OCI-M2 (cell line): Measurements from ENCODE around the gene MAGI2.

Experiments
- DNase-seq: peaks from one replicate; lab custom pipeline; 2025; ENCODE audit not compliant: unreplicated experiment; lab: John Stamatoyannopoulos, UW

MAGI2 gene

GRCh38 chr7:78080811-78081210 is 1372.7 kb downstream of the MAGI2 start:
- DNase-seq: no peak

- DNase-seq: no peak
These were observed 1373.2 kb downstream of the MAGI2 start for GRCh38 chr7:78080241-78080640.

GRCh38 chr7:78074713-78075112 is 1378.8 kb downstream of the MAGI2 start:
- DNase-seq: no peak

DNA sequence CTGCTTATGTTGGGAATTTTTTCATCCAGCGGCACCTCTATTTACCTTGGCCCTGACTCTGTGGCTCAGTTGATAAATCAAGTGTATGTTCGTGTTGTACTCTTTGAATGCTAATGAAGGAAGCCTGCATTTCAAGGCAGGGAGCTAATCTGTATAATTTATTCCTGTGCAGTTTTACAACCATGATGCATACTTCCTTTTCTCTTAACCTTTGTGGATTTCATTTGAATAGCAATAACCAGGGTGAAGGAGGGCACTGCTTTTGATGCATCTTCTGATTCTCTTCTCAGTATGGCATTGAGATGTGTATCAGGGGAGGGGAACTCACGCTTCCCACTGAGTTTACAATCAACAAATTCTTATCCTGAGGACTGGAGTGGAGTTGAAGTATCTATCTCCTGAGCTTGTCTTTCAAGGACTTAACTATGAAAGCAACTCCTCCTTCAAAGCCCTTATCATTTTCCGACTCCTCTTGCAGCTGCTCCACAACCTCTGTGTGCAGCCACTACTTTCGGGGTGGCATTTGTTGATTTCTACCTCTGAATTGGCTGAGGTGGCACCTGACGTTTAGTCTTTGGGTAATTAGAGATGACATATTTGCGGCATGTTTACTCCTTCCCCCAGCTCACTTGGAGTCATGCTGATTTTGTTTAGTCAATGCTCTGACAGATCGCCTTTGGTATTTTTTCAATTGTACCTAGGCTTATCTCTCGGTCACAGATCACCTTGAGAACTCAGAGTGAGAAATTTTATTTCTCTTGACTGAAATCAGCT is 1379.7 kb downstream of the MAGI2 start:
- DNase-seq: no peak

DNA sequence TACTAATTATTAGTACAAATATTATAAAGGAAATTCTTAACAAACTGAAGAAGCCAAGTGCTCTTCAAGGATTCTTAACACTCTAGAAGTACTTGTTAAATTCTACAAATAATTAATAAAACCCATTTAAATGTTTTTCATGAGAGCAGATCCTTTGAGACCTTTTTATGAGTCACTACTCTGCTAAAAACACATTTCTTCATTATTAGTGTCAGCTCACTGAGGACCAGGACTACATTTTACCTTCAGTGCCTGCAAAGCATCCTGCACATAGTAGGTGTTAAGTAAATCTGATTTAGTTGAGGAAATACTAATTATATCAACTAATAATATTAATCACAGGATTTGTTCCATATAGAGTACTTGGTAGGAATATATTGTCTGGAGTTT is 1381.3 kb downstream of the MAGI2 start:
- no peak for DNase-seq

- no peak for DNase-seq
These were observed 1381.8 kb downstream of the MAGI2 start for GRCh38 chr7:78071491-78072200.

- no peak for DNase-seq
These were observed 1386.9 kb downstream of the MAGI2 start for GRCh38 chr7:78066599-78066998.

DNA sequence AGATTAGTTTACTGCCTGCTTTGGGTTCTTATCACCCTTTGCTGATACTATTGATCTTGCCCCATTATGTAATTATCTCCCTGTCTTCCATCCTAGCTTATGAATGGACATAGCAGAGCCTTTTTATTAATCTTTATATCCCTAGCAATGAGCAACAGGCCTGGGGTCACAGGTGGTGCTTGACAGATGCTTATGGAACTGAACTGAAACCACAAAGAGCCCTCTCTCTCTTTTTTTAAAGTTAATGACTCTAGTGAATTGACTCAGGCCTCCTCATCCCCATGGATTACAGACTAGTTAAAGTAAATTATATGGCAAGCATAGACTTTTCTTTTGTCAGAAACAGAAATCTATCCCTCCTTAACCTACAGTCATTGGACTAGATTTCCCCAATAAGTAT is 1389.7 kb downstream of the MAGI2 start:
- no peak for DNase-seq

- no peak for DNase-seq
These were observed 1391.3 kb downstream of the MAGI2 start for GRCh38 chr7:78062214-78062613.

GRCh38 chr7:78057571-78057970 is 1395.9 kb downstream of the MAGI2 start:
- DNase-seq: no peak

DNA sequence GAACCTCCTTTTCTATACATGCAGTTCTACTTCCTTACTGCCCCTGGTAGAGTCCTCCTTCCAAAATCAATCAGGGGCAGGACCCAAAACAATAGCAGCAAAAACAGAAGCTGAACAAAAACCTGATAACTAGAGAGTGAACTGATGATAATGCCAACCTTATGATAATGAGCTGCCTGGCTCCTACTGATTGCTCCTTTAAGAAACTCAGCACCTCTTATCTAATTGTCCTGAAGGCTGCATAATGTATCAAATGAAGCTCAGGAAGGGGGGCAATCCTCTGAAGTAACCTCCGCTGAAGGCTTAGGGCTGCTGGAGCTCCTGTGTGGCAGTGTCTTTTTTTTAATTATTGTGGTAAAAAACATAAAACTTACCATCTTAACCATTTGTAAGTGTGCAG is 1397.9 kb downstream of the MAGI2 start:
- DNase-seq: peak; percentile 46

GRCh38 chr7:78055001-78055573 is 1398.4 kb downstream of the MAGI2 start:
- no peak for DNase-seq

DNA sequence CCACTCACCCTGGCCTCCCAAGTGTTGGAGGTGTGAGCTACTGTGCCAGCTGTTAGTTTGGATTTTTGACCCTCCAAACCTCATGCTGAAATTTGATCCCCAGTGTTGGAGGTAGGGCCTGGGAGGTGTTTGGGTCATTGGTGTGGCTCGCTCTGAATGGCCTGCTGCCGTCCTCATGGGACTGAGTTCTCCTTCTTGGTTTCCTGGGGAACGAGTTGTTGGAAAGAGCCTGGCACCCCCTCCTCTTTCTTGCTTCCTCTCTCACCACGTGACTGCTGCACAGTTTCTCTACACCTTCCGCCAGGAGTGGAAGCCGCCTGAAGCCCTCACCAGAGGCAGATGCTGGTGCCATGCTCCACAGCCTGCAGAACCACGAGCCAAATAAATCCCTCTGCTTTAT is 1401.4 kb downstream of the MAGI2 start:
- no peak for DNase-seq

GRCh38 chr7:78047800-78048199 is 1405.7 kb downstream of the MAGI2 start:
- no peak for DNase-seq

GRCh38 chr7:78043159-78043558 is 1410.3 kb downstream of the MAGI2 start:
- no peak for DNase-seq

GRCh38 chr7:78041423-78041822 is 1412.0 kb downstream of the MAGI2 start:
- DNase-seq: no peak

GRCh38 chr7:78039790-78040776 is 1413.4 kb downstream of the MAGI2 start:
- no peak for DNase-seq

DNA sequence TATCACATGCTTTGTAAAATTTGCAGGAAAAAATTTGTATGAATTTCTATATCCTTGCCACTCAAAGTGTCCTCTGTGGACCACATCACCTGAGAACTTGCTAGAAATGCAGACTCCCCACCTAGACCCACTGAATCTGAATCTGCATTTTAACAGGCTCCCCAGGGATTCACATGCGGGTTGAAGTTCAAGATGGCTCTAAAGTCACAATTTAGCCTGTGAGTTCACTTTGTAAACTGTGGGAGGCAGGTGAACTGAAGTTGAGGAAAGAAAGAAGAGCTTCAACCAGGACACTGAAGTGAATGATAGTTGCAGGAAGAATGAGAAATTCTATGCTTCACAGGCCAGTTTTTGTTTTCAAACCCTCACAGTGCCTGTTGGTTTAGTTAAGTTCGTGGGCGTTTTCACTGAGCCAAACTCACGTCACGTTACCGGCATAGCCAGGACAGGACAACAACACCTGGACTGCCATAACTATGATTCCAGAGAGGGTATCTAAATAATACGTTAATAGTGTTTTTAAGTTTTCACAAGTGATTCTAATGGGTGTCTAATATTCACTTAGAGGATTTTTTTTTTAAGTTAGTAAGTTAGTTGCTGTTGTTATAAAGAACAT is 1414.9 kb downstream of the MAGI2 start:
- no peak for DNase-seq

GRCh38 chr7:78037603-78038002 is 1415.9 kb downstream of the MAGI2 start:
- DNase-seq: no peak

- no peak for DNase-seq
These were observed 1420.1 kb downstream of the MAGI2 start for GRCh38 chr7:78033410-78033809.

GRCh38 chr7:78026492-78026891 is 1427.0 kb downstream of the MAGI2 start:
- DNase-seq: no peak
